Measurements from ENCODE around the gene RNMT. TPM values are rescaled to one million over a fixed set of nuclear protein-coding genes. Genes with fewer than 3 reads are reported as not detected.

The RNMT gene
- total and polyA plus RNA-seq, 8 donors, result 5.3 to 16.0 (median 13.4) TPM

DNA sequence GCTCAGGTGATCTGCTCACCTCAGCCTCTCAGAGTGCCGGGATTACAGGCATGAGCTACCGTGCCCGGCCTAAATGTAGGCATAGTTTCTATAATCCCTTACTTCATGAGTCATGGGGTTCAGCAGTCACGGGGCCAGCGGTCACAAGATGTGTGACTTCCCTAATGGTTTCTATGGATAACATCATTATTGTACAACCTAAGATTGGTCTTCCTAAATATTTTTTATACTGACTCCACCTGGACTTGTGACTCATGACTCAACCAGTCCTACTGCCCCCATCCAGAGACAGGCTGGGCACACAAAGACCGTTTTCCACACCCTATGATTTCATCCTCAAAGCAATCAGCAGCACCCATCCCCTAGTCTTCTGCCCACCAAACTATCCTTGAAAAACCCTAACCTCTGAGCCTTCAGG lies 16.1 kb upstream of the RNMT start:
- Histone ChIP-seq H3K36me3 (no peaks in the 10 kb centered on the region), H3K27me3 (no peaks in the 10 kb centered on the region)
- no peak for ATAC-seq

DNA sequence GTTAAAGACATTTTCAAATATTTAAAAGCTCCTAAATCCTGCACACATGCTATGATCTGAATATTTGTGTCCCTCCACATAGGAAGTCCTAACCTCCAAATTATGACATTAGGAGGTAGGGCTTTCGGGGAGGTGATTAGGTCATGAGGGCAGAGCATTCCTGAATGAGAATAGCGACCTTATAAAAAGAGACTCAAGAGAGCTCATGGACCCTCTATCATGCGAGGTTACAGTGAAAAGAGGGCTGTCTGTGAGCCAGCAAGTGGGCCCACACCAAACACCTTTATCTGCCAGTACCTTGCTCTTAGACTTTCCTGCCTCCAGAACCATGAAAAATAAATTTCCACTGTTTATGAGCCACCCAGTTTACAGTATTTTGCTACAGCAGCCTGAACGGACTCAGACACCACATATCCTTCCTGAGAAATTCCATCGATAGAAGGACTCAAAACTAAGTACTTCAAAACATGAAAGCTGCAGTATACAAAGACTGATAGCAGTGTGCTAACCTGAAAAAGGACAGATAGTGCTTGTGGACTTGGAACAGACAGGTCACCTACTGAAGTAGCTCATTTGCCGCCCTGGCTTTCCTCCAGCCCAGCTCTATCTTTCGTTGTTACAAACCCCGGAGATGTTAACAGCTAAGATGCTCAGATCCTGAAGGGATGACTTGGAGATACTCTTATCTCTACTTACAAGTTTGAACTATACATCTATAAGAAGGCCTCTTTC lies 13.9 kb upstream of the RNMT start:
- no peak overlapping the region for H3K27ac ChIP-seq
- peaks cover 0 to 6% (median 6%) of the 10 kb centered on the region in 3 donors for H3K4me1 ChIP-seq
- DNase-seq (no peak), FAIRE-seq (no peak), ATAC-seq (no peak)
- TF ChIP-seq, protein P1, sequence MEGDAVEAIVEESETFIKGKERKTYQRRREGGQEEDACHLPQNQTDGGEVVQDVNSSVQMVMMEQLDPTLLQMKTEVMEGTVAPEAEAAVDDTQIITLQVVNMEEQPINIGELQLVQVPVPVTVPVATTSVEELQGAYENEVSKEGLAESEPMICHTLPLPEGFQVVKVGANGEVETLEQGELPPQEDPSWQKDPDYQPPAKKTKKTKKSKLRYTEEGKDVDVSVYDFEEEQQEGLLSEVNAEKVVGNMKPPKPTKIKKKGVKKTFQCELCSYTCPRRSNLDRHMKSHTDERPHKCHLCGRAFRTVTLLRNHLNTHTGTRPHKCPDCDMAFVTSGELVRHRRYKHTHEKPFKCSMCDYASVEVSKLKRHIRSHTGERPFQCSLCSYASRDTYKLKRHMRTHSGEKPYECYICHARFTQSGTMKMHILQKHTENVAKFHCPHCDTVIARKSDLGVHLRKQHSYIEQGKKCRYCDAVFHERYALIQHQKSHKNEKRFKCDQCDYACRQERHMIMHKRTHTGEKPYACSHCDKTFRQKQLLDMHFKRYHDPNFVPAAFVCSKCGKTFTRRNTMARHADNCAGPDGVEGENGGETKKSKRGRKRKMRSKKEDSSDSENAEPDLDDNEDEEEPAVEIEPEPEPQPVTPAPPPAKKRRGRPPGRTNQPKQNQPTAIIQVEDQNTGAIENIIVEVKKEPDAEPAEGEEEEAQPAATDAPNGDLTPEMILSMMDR (IDR thresholded peaks at IDR 0.05), result no peak
- H3K9me3 ChIP-seq, result no peaks in the 10 kb centered on the region
- intact Hi-C loops (cut with DNase I), result no loop called here
- no peak overlapping the region for H3K4me3 ChIP-seq
- H3K27me3 ChIP-seq, result no peaks in the 10 kb centered on the region
- H3K36me3 ChIP-seq, result no peaks in the 10 kb centered on the region
- WGBS, 2 donors, result 79 to 83% methylated on average over 8 of the region's 8 CpGs

More for the DNA sequence above, 16.1 kb upstream of the RNMT start:
- TF ChIP-seq, protein P1 (IDR thresholded peaks at IDR 0.05), result no peak
- H3K4me1 ChIP-seq, result peaks cover 0 to 6% (median 6%) of the 10 kb centered on the region in 3 donors
- FAIRE-seq, result no peak
- no peak overlapping the region for H3K27ac ChIP-seq
- H3K4me3 ChIP-seq, result no peak overlapping the region
- no peak for DNase-seq
- WGBS, 2 donors, result 86 to 93% methylated on average over 6 of the region's 6 CpGs
- intact Hi-C loops (cut with DNase I), result no loop called here
- no peaks in the 10 kb centered on the region for H3K9me3 ChIP-seq

DNA sequence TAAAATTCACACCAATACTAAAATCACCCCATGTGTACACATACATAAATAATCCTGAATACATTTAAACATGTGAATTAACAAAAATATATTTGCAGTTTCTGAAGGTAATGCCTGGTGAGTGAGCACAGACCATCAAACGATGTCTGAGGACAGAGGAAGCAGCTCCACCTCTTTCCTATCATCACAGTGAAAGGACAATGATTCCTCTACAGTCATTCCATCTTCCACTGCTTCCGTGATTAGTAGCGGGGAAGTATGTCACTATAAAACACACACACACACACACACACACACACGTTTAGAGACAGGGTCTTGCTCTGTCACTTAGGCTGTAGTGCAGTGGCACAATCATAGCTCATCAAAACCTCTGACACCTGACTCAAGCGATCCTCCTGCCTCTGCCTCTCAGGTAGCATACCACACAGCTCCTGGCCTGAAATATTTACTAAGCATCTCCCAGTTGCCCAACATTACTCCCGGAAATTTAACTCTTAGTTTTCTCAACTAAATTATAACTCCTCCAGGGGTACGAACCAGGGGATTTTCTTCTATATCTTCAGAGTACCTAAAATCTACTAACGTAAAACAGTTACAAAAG lies 12.9 kb upstream of the RNMT start:
- Histone ChIP-seq H3K36me3 (no peaks in the 10 kb centered on the region), H3K9me3 (no peaks in the 10 kb centered on the region), H3K27ac (no peak overlapping the region), H3K4me1 (peaks cover 0 to 6% (median 6%) of the 10 kb centered on the region in 3 donors), H3K27me3 (no peaks in the 10 kb centered on the region), H3K4me3 (no peak overlapping the region)
- ATAC-seq (no peak), DNase-seq (no peak), FAIRE-seq (no peak)
- TF ChIP-seq, protein P1 (IDR thresholded peaks at IDR 0.05), result no peak
- intact Hi-C loops (cut with DNase I), result no loop called here
- WGBS, 2 donors, result 70 to 76% methylated on average over 8 of the region's 8 CpGs

DNA sequence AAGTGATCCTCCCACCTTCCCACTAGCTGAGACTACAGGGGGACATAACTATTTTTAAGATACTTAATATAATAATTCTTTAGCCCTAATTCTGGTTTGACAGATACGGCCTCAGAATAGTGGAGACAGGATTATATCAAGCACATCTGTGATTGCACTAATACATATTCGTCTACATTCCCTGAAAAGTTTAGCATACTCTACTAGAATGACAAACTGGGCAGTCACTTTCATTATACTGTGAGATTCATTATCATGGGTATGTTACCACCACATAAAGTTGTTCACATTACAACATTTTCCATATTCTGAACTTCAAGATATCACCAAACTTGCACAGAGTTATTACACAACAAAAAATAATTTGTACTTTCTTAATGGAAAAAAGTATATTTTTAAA lies 11.1 kb upstream of the RNMT start:
- H3K4me3 ChIP-seq, result no peak overlapping the region
- no peaks in the 10 kb centered on the region for H3K36me3 ChIP-seq
- ATAC-seq (no peak), FAIRE-seq (no peak), DNase-seq (no peak)
- no peaks in the 10 kb centered on the region for H3K27me3 ChIP-seq
- WGBS, 2 donors, result 88 to 93% methylated on average over 2 of the region's 2 CpGs
- intact Hi-C loops (cut with DNase I), result no loop called here
- TF ChIP-seq, protein P1 (IDR thresholded peaks at IDR 0.05), result no peak
- H3K4me1 ChIP-seq, result peaks cover 0 to 6% (median 6%) of the 10 kb centered on the region in 3 donors
- H3K27ac ChIP-seq, result no peak overlapping the region
- H3K9me3 ChIP-seq, result no peaks in the 10 kb centered on the region

DNA sequence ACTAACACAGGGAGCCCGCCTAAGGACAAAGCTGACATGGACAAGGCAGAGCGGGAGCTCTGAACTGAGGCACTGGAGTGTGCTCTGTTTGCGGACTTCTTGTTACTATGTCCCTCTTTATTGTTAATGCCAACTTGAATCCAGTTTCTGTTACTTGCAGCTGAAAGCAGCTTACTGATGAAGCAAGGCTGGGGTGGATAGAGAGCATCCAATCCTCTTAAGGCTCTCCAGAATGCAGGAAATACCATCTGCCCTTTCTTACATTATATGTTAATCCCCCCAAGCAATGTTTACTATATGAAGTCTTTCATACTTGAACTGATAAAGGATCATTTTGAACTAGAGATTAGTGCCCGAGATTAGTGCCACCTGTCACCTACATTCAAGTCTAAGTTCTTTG lies 9.6 kb upstream of the RNMT start:
- ATAC-seq (no peak), FAIRE-seq (no peak), DNase-seq (no peak)
- Histone ChIP-seq H3K27ac (no peak overlapping the region), H3K27me3 (no peaks in the 10 kb centered on the region), H3K9me3 (no peaks in the 10 kb centered on the region), H3K4me1 (peaks cover 0 to 6% (median 6%) of the 10 kb centered on the region in 3 donors), H3K4me3 (no peak overlapping the region), H3K36me3 (no peaks in the 10 kb centered on the region)
- TF ChIP-seq, protein P1 (IDR thresholded peaks at IDR 0.05), result no peak
- WGBS, 2 donors, result 83 to 91% methylated on average over 4 of the region's 4 CpGs
- intact Hi-C loops (cut with DNase I), result no loop called here

Data from pancreas (tissue), 10 donors.